Stimulated activated CD8-positive, alpha-beta memory T cell treated with anti-CD3 and anti-CD28 coated beads, Interleukin-15, amount 100 ng/mL, for 4 hours (primary cell): Measurements from ENCODE around the gene FAM184A.
"Not testable (repeated sequence)": the region's sequence is repeated elsewhere in the genome, so short reads cannot be mapped to it uniquely, and the experiment has no call there.

Experiments used
- DNase-seq, 2 donors: peaks; one replicate each; pipeline ENCODE4 v3.0.0-alpha.2; 2020; ENCODE audit warnings: low read depth in 2 of 2

FAM184A gene

GRCh38 chr6:119078376-119079282 is at the start of gene FAM184A:
FAM184A (minus strand) TSS chr6:119078664; CDS start chr6:119078299, 365 bp downstream.
- peak; percentile 27 to 43 for DNase-seq

GRCh38 chr6:119127627-119128026 is 49.2 kb upstream of the FAM184A start:
- no peak for DNase-seq

GRCh38 chr6:119126826-119127225 is 48.4 kb upstream of the FAM184A start:
- no peak for DNase-seq

- no peak for DNase-seq
Measured at GRCh38 chr6:119126140-119126539, 47.7 kb upstream of the FAM184A start.

- DNase-seq = no peak
Measured at GRCh38 chr6:119125576-119125975, 47.1 kb upstream of the FAM184A start.

GRCh38 chr6:119124079-119124824 is 45.8 kb upstream of the FAM184A start:
- DNase-seq = no peak

GRCh38 chr6:119122336-119122735 is 43.9 kb upstream of the FAM184A start:
- no peak for DNase-seq

- no peak for DNase-seq
Measured at GRCh38 chr6:119121367-119121766, 42.9 kb upstream of the FAM184A start.

GRCh38 chr6:119119989-119120388 is 41.5 kb upstream of the FAM184A start:
- no peak for DNase-seq

- DNase-seq = not testable (repeated sequence)
Measured at GRCh38 chr6:119119062-119119461, 40.6 kb upstream of the FAM184A start.

- no peak for DNase-seq
Measured at GRCh38 chr6:119116712-119117281, 38.3 kb upstream of the FAM184A start.

GRCh38 chr6:119113961-119114360 is 35.5 kb upstream of the FAM184A start:
- DNase-seq = no peak

GRCh38 chr6:119112812-119113530 is 34.5 kb upstream of the FAM184A start:
- no peak for DNase-seq

- peak in 1 of 2 donors; percentile 5 for DNase-seq
Measured at GRCh38 chr6:119110601-119111548, 32.4 kb upstream of the FAM184A start.

GRCh38 chr6:119109654-119110325 is 31.3 kb upstream of the FAM184A start:
- no peak for DNase-seq

GRCh38 chr6:119108076-119108475 is 29.6 kb upstream of the FAM184A start:
- DNase-seq = no peak

GRCh38 chr6:119105282-119105681 is 26.8 kb upstream of the FAM184A start:
- DNase-seq = no peak

- no peak for DNase-seq
Measured at GRCh38 chr6:119102901-119103300, 24.4 kb upstream of the FAM184A start.

GRCh38 chr6:119100115-119100514 is 21.7 kb upstream of the FAM184A start:
- no peak for DNase-seq

GRCh38 chr6:119097815-119098361 is 19.4 kb upstream of the FAM184A start:
- not testable (repeated sequence) for DNase-seq
